Kidney tubule cell (primary cell): ENCODE measurements around the gene MITF.
"Not testable (repeated sequence)": the region's sequence is repeated elsewhere in the genome, so short reads cannot be mapped to it uniquely, and the experiment has no call there.

Source experiments
- DNase-seq: peaks from one replicate; pipeline ENCODE4 v3.0.0-alpha.2; 2018; ENCODE audit warnings: low spot score

Gene MITF

GRCh38 chr3:69872783-69873378 lies 133.6 kb downstream of the MITF start:
- DNase-seq, result no peak

- DNase-seq, result no peak
Measured at GRCh38 chr3:69876073-69876472, 136.8 kb downstream of the MITF start.

- DNase-seq, result no peak
Measured at GRCh38 chr3:69878254-69878653, 139.0 kb downstream of the MITF start.

GRCh38 chr3:69879051-69879450 lies 139.8 kb downstream of the MITF start:
- no peak for DNase-seq

GRCh38 chr3:69880069-69880640 lies 140.9 kb downstream of the MITF start:
- peak; percentile 52 for DNase-seq

- DNase-seq, result no peak
Measured at GRCh38 chr3:69881051-69881450, 141.8 kb downstream of the MITF start.

- DNase-seq, result no peak
Measured at GRCh38 chr3:69881756-69882428, 142.6 kb downstream of the MITF start.

- peak; percentile 60 for DNase-seq
Measured at GRCh38 chr3:69882560-69882959, 143.3 kb downstream of the MITF start.

GRCh38 chr3:69888040-69888942 lies 149.0 kb downstream of the MITF start:
- DNase-seq, result no peak

- no peak for DNase-seq
Measured at GRCh38 chr3:69888943-69889315, 149.7 kb downstream of the MITF start.

- peak; percentile 90 for DNase-seq
Measured at GRCh38 chr3:69890084-69890483, 150.8 kb downstream of the MITF start.

- no peak for DNase-seq
Measured at GRCh38 chr3:69890691-69891090, 151.4 kb downstream of the MITF start.

GRCh38 chr3:69892706-69893105 lies 153.4 kb downstream of the MITF start:
- no peak for DNase-seq

GRCh38 chr3:69893274-69893673 lies 154.0 kb downstream of the MITF start:
- DNase-seq, result no peak

GRCh38 chr3:69896095-69896494 lies 156.8 kb downstream of the MITF start:
- no peak for DNase-seq

GRCh38 chr3:69900331-69900730 lies 161.1 kb downstream of the MITF start:
- DNase-seq, result peak; percentile 38

- no peak for DNase-seq
Measured at GRCh38 chr3:69901802-69902201, 162.5 kb downstream of the MITF start.

- no peak for DNase-seq
Measured at GRCh38 chr3:69902386-69902785, 163.1 kb downstream of the MITF start.

GRCh38 chr3:69906351-69906966 lies 167.2 kb downstream of the MITF start:
- peak; percentile 95 for DNase-seq

- no peak for DNase-seq
Measured at GRCh38 chr3:69907554-69907953, 168.3 kb downstream of the MITF start.

GRCh38 chr3:69909859-69910258 lies 170.6 kb downstream of the MITF start:
- DNase-seq, result not testable (repeated sequence)

- DNase-seq, result peak; percentile 53
Measured at GRCh38 chr3:69913422-69913821, 174.2 kb downstream of the MITF start.
